H1 (cell line): ENCODE measurements around the gene CADPS. TPM values are rescaled to one million over a fixed set of nuclear protein-coding genes. Genes with fewer than 3 reads are reported as not detected.

Experiments used
- ATF2 ChIP-seq: IDR thresholded peaks from 2 replicates; pipeline ENCODE4 v1.6.1; 2012; ENCODE audit warnings: low read length, inconsistent platforms
- BCL11A ChIP-seq, 2 experiments: IDR thresholded peaks; one replicate each; pipeline ENCODE4 v1.6.1; 2011; ENCODE audit warnings: low read depth in 2 of 2, low read length in 2 of 2, mild to moderate bottlenecking in 2 of 2
- CEBPB ChIP-seq: IDR thresholded peaks from 2 replicates; pipeline ENCODE4 v1.6.1; 2012; ENCODE audit warnings: low read depth, low read length
- CREB1 ChIP-seq: IDR thresholded peaks from 2 replicates; pipeline ENCODE4 v1.6.1; 2012; ENCODE audit warnings: inconsistent platforms
- E2F6 ChIP-seq: IDR thresholded peaks from 2 replicates; pipeline ENCODE4 v1.6.1; 2012; ENCODE audit warnings: inconsistent platforms
- EGR1 ChIP-seq: IDR thresholded peaks from 2 replicates; pipeline ENCODE4 v1.6.1; 2011; ENCODE audit warnings: low read depth, low read length, borderline replicate concordance
- FOSL1 ChIP-seq: IDR thresholded peaks from 2 replicates; pipeline ENCODE4 v1.6.1; 2011; ENCODE audit warnings: mild to moderate bottlenecking, low read depth, low read length, moderate library complexity; ENCODE audit not compliant: insufficient read depth
- GABPA ChIP-seq: IDR thresholded peaks from 2 replicates; pipeline ENCODE4 v1.6.1; 2011; ENCODE audit warnings: mild to moderate bottlenecking, low read length, moderate library complexity, borderline replicate concordance; ENCODE audit not compliant: insufficient read depth
- GTF2F1 ChIP-seq: IDR thresholded peaks from 2 replicates; pipeline ENCODE4 v1.6.1; 2012; ENCODE audit warnings: low read depth, low read length, improper control_type of control experiment, borderline replicate concordance
- KDM1A ChIP-seq: fragments of 200-600, 300-600 bp; sonication (generic); IDR thresholded peaks from 2 replicates; pipeline ENCODE4 v1.7.1; 2016; ENCODE audit warnings: mild to moderate bottlenecking, low read length, borderline replicate concordance
- MAFK ChIP-seq: IDR thresholded peaks from 2 replicates; pipeline ENCODE4 v1.6.1; 2012; ENCODE audit warnings: low read depth, mild to moderate bottlenecking, improper control_type of control experiment, low read length
- POLR2AphosphoS5 ChIP-seq: IDR thresholded peaks from 2 replicates; pipeline ENCODE4 v1.6.1; 2011; ENCODE audit warnings: low read depth, low read length
- POU5F1 ChIP-seq: IDR thresholded peaks from 2 replicates; pipeline ENCODE4 v1.6.1; 2011; ENCODE audit warnings: low read depth, mild to moderate bottlenecking, low read length, moderate library complexity
- RNF2 ChIP-seq: fragments of 200-900, 300-1000 bp; sonication (generic); IDR thresholded peaks from 2 replicates; pipeline ENCODE4 v1.7.1; 2016; ENCODE audit warnings: borderline replicate concordance, low read depth, mild to moderate bottlenecking, antibody characterized with exemption, low read length; ENCODE audit not compliant: poor library complexity, severe bottlenecking; ENCODE audit errors: missing control alignments
- SAP30 ChIP-seq: fragments of 300-600 bp; sonication (generic); IDR thresholded peaks from 2 replicates; pipeline ENCODE4 v1.7.1; 2012; ENCODE audit warnings: low read length, moderate library complexity, mild to moderate bottlenecking, inconsistent platforms; ENCODE audit not compliant: insufficient read depth, insufficient replicate concordance
- SIN3A ChIP-seq, 2 experiments: IDR thresholded peaks in 1 of 2; conservative IDR thresholded peaks in 1 of 2; 2 replicates each; pipeline ENCODE4 v1.6.1; 2011 to 2012; ENCODE audit warnings: low read length in 2 of 2, improper control_type of control experiment in 1 of 2, low read depth in 1 of 2, mild to moderate bottlenecking in 1 of 2
- SP2 ChIP-seq: IDR thresholded peaks from 2 replicates; pipeline ENCODE4 v1.6.1; 2012; ENCODE audit warnings: mild to moderate bottlenecking, low read length, inconsistent platforms
- TBP ChIP-seq: IDR thresholded peaks from 2 replicates; pipeline ENCODE4 v1.6.1; 2011; ENCODE audit warnings: low read depth, low read length, improper control_type of control experiment
- YY1 ChIP-seq: IDR thresholded peaks from 2 replicates; pipeline ENCODE4 v1.6.1; 2011; ENCODE audit warnings: low read depth, mild to moderate bottlenecking, low read length
- polyA plus RNA-seq, 7 experiments: library from polyadenylated mRNA; depleted of rRNA in 3 of 7; stranded (reverse) in 5 of 7; unstranded in 2 of 7; fragments of >200 nt in 5 of 7; fragments of 200-250 nt in 2 of 7; gene quantifications; 1 replicate in 5 of 7; 2 replicates in 1 of 7; 4 replicates in 1 of 7; pipeline versions ENCODE4 v1.2.1 to v1.2.3, GENCODE V29; 2011 to 2013; ENCODE audit warnings: missing spikeins in 2 of 7, mixed read lengths in 2 of 7
- total RNA-seq: library from RNA; stranded (reverse); fragmentation: NEBNext Ultra II Directional; extraction: Animal tissue kit (Norgen Biotek cat#: 25700); gene quantifications from 2 replicates; pipeline ENCODE4 v1.2.1, GENCODE V29; 2021
- TF ChIP-seq, protein P1 (sequence below): IDR thresholded peaks from 2 replicates; pipeline ENCODE4 v1.6.1; 2012; ENCODE audit warnings: inconsistent platforms
- TF ChIP-seq, protein P2 (sequence below): IDR thresholded peaks from 2 replicates; pipeline ENCODE4 v1.6.1; 2011; ENCODE audit warnings: low read depth, mild to moderate bottlenecking, low read length; ENCODE audit not compliant: insufficient read depth

CADPS gene
- total and polyA plus RNA-seq, 2 of the 8 experiments (the other 6 are each of a cell fraction or from before 2014, with no cell fraction given) = 7.1 to 10.2 TPM

DNA sequence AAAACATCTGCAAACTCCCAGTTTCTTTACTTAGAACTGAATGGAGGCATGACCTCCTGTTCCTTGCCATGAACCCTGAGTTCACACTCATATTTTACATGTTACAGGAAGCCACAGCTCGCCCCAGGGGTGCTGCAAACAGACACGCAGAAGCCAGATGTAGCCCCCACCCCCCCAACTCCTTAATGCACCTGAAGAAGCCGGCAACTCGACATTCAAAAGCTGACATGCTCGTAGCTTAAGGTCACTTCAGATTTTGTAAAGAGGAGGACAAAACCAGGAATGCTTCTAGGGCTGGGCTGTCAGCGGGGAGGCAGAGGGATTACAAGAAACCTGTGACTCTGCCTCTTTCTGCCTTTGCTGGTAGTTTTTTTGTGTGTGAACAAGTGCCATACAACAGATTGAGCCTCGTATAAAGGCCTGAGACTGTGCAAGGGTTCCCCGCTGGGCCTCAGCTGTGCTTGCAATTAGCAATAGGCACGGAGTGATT, 459.9 kb downstream of the CADPS start (continued):
- peak; percentile 35; the same call in 1 of the 2 replicates for TF ChIP-seq POLR2AphosphoS5
- peak in 1 of 2 experiments; percentile 74 for TF ChIP-seq BCL11A (IDR thresholded peaks at IDR 0.05; ENCODE audit: low read depth in 2 of 2, low read length in 2 of 2)
- no peak for TF ChIP-seq TBP
- no peak for TF ChIP-seq ATF2
- TF ChIP-seq, protein P1, sequence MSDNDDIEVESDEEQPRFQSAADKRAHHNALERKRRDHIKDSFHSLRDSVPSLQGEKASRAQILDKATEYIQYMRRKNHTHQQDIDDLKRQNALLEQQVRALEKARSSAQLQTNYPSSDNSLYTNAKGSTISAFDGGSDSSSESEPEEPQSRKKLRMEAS = peak; percentile 10; the same call in 1 of the 2 replicates
- peak; percentile 66 for TF ChIP-seq SAP30
- TF ChIP-seq POU5F1 = no peak
- no peak for TF ChIP-seq SIN3A (conservative IDR thresholded peaks at IDR 0.05 in 1 of 2, IDR thresholded peaks at IDR 0.05 in 1 of 2; ENCODE audit: low read depth in 1 of 2, low read length in 2 of 2)
- TF ChIP-seq GTF2F1 = no peak
- TF ChIP-seq FOSL1 = no peak
- no peak for TF ChIP-seq YY1
- TF ChIP-seq, protein P2, sequence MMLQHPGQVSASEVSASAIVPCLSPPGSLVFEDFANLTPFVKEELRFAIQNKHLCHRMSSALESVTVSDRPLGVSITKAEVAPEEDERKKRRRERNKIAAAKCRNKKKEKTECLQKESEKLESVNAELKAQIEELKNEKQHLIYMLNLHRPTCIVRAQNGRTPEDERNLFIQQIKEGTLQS = no peak
- no peak for TF ChIP-seq RNF2
- TF ChIP-seq GABPA = no peak
- no peak for TF ChIP-seq E2F6
- no peak for TF ChIP-seq EGR1
- TF ChIP-seq SP2 = no peak
- no peak for TF ChIP-seq KDM1A
- TF ChIP-seq MAFK = peak; percentile 34; the same call in 1 of the 2 replicates
- 0 out of 2 replicates have a peak, but pooled peaks have one; percentile 32 for TF ChIP-seq CREB1
- no peak for TF ChIP-seq CEBPB
